OCI-LY3 (cell line): ENCODE data around the gene TNS3.

Source experiments
- H2AFZ ChIP-seq: fragments of 200-600, 300-600 bp; shearing (Covaris generic); 2 replicates; pipeline ENCODE4 v1.6.0; 2014; ENCODE audit warnings: antibody characterized with exemption, low read depth, low read length
- H3K27ac ChIP-seq: fragments of 200-600, 300-600 bp; sonication (generic); 2 replicates; pipeline ENCODE4 v1.5.1; 2014; ENCODE audit warnings: mild to moderate bottlenecking, low read length, moderate library complexity, mixed read lengths
- H3K27me3 ChIP-seq: fragments of 200-600, 300-600 bp; sonication (generic); 2 replicates; pipeline ENCODE4 v1.6.1; 2014; ENCODE audit warnings: low read depth, low read length, mixed read lengths
- H3K36me3 ChIP-seq: fragments of 200-600, 300-600 bp; sonication (generic); replicated peaks from 2 replicates; pipeline ENCODE3; 2014; ENCODE audit warnings: low read depth, low read length, mixed read lengths
- H3K4me1 ChIP-seq: fragments of 300-600, 200-600 bp; sonication (generic); 2 replicates; pipeline ENCODE4 v1.6.1; 2014; ENCODE audit warnings: low read length, mixed read lengths
- H3K4me2 ChIP-seq: fragments of 200-600, 300-600 bp; sonication (generic); 2 replicates; pipeline ENCODE4 v1.6.1; 2014; ENCODE audit warnings: low read length, mixed read lengths
- H3K4me3 ChIP-seq: fragments of 300-600, 200-600 bp; sonication (generic); 2 replicates; pipeline ENCODE4 v1.5.1; 2014; ENCODE audit warnings: antibody characterized with exemption, mild to moderate bottlenecking, low read length, moderate library complexity
- H3K79me2 ChIP-seq: fragments of 300-600, 200-600 bp; shearing (Covaris generic); 2 replicates; pipeline ENCODE4 v1.6.1; 2014; ENCODE audit warnings: mild to moderate bottlenecking, low read length, mixed read lengths
- H3K9ac ChIP-seq: fragments of 300-600, 200-600 bp; shearing (Covaris generic); 2 replicates; pipeline ENCODE4 v1.6.0; 2014; ENCODE audit warnings: mild to moderate bottlenecking, low read length, moderate library complexity
- H3K9me3 ChIP-seq: fragments of 200-600, 300-600 bp; shearing (Covaris generic); 2 replicates; pipeline ENCODE4 v1.6.1; 2014; ENCODE audit warnings: low read length, mixed read lengths; ENCODE audit not compliant: insufficient read depth
- H4K20me1 ChIP-seq: fragments of 200-600, 300-600 bp; sonication (generic); 2 replicates; pipeline ENCODE4 v1.6.1; 2016; ENCODE audit warnings: low read length, mixed read lengths; ENCODE audit not compliant: insufficient read depth
- CTCF ChIP-seq: fragments of 200-600, 300-600 bp; sonication (generic); IDR thresholded peaks from 2 replicates; pipeline ENCODE4 v1.5.1; 2014; ENCODE audit warnings: antibody characterized with exemption, low read length, low read depth
- EZH2phosphoT487 ChIP-seq: fragments of 200-600 bp; shearing (Covaris generic); IDR thresholded peaks from 2 replicates; pipeline ENCODE4 v1.6.1; 2018; ENCODE audit warnings: antibody characterized with exemption, mixed run types, low read depth

Gene TNS3

GRCh38 chr7:47493976-47494911, 87.7 kb downstream of the TNS3 start:
- Histone ChIP-seq H3K4me3 (peak overlapping the region; percentile 66), H3K4me1 (peaks cover 53% of the 10 kb centered on the region), H2AFZ (peak overlapping the region; percentile 56)

GRCh38 chr7:47492716-47493325, 89.1 kb downstream of the TNS3 start:
- Histone ChIP-seq H3K9ac (no peak overlapping the region), H3K9me3 (no peaks in the 10 kb centered on the region; the same call in 1 of the 2 replicates), H3K79me2 (no peaks in the 10 kb centered on the region), H3K4me2 (no peak overlapping the region), H3K36me3 (no peaks in the 10 kb centered on the region), H4K20me1 (no peaks in the 10 kb centered on the region), H3K4me3 (no peak overlapping the region), H2AFZ (no peak overlapping the region), H3K4me1 (peaks cover 40% of the 10 kb centered on the region), H3K27me3 (no peaks in the 10 kb centered on the region), H3K27ac (no peak overlapping the region)
- TF ChIP-seq CTCF (no peak), EZH2phosphoT487 (no peak)

More at GRCh38 chr7:47493976-47494911, 87.7 kb downstream of the TNS3 start:
- H3K27ac ChIP-seq = peak overlapping the region; percentile 76
- peaks cover 4% of the 10 kb centered on the region; the same call in 1 of the 2 replicates for H3K27me3 ChIP-seq
- H3K36me3 ChIP-seq = no peaks in the 10 kb centered on the region
- TF ChIP-seq CTCF = peak; percentile 27
- TF ChIP-seq EZH2phosphoT487 = no peak
- peak overlapping the region; percentile 55 for H3K9ac ChIP-seq
- H4K20me1 ChIP-seq = no peaks in the 10 kb centered on the region
- H3K9me3 ChIP-seq = no peaks in the 10 kb centered on the region; the same call in 1 of the 2 replicates
- H3K4me2 ChIP-seq = peak overlapping the region; percentile 97
- no peaks in the 10 kb centered on the region for H3K79me2 ChIP-seq

GRCh38 chr7:47490501-47491265, 91.2 kb downstream of the TNS3 start:
- Histone ChIP-seq H3K9me3 (no peaks in the 10 kb centered on the region), H3K27ac (no peak overlapping the region), H3K4me1 (peaks cover 19% of the 10 kb centered on the region), H4K20me1 (no peaks in the 10 kb centered on the region), H2AFZ (no peak overlapping the region), H3K9ac (no peak overlapping the region), H3K27me3 (no peaks in the 10 kb centered on the region), H3K36me3 (no peaks in the 10 kb centered on the region), H3K79me2 (no peaks in the 10 kb centered on the region), H3K4me3 (no peak overlapping the region), H3K4me2 (no peak overlapping the region)
- TF ChIP-seq CTCF (no peak), EZH2phosphoT487 (no peak)

GRCh38 chr7:47489624-47490023, 92.3 kb downstream of the TNS3 start:
- H4K20me1 ChIP-seq = no peaks in the 10 kb centered on the region
- H3K79me2 ChIP-seq = no peaks in the 10 kb centered on the region
- H3K9me3 ChIP-seq = no peaks in the 10 kb centered on the region
- no peak overlapping the region for H3K27ac ChIP-seq
- H3K27me3 ChIP-seq = no peaks in the 10 kb centered on the region
- peaks cover 10% of the 10 kb centered on the region for H3K4me1 ChIP-seq
- no peak overlapping the region for H3K4me2 ChIP-seq
- no peak overlapping the region for H3K4me3 ChIP-seq
- H2AFZ ChIP-seq = no peak overlapping the region
- H3K36me3 ChIP-seq = no peaks in the 10 kb centered on the region
- no peak overlapping the region for H3K9ac ChIP-seq
- no peak for TF ChIP-seq EZH2phosphoT487
- no peak for TF ChIP-seq CTCF
